DND-41 (cell line): ENCODE measurements around the gene DNM3.

Experiments
- ATAC-seq: fragments of 200-7000 bp; cut with Tn5 transposase; 3 replicates; pipeline ENCODE4 v1.9.1; 2021; ENCODE audit warnings: low read depth; ENCODE audit not compliant: insufficient read depth
- DNase-seq: peaks from one replicate; pipeline ENCODE4 v3.0.0-alpha.2; 2020
- H2AFZ ChIP-seq: 2 replicates; pipeline ENCODE4 v1.6.0; 2012; ENCODE audit warnings: low read depth, low read length
- H3K27ac ChIP-seq: 2 replicates; pipeline ENCODE4 v1.5.1; 2012; ENCODE audit warnings: low read length, inconsistent platforms
- H3K27me3 ChIP-seq: fragments of 200-600 bp; sonication (generic); 2 replicates; pipeline ENCODE4 v1.6.0; 2012; ENCODE audit warnings: low read length, mild to moderate bottlenecking, inconsistent platforms; ENCODE audit not compliant: insufficient read depth, poor library complexity
- H3K36me3 ChIP-seq: 2 replicates; pipeline ENCODE4 v1.5.1; 2012; ENCODE audit warnings: low read length, inconsistent platforms; ENCODE audit not compliant: insufficient read depth
- H3K4me1 ChIP-seq: 2 replicates; pipeline ENCODE4 v1.5.1; 2012; ENCODE audit warnings: mild to moderate bottlenecking, low read length; ENCODE audit not compliant: insufficient read depth
- H3K4me2 ChIP-seq: 2 replicates; pipeline ENCODE4 v1.6.0; 2012; ENCODE audit warnings: mild to moderate bottlenecking, moderate library complexity, low read length, inconsistent platforms; ENCODE audit not compliant: insufficient read depth
- H3K4me3 ChIP-seq, 2 experiments: fragments of 200-600 bp in 1 of 2; shearing (Covaris generic) in 1 of 2; 2 replicates each; pipeline ENCODE4 v1.5.1; 2012 to 2016; ENCODE audit warnings: inconsistent platforms in 2 of 2, low read length in 2 of 2, mild to moderate bottlenecking in 2 of 2, low read depth in 1 of 2, moderate library complexity in 1 of 2
- H3K79me2 ChIP-seq: 2 replicates; pipeline ENCODE4 v1.6.0; 2012; ENCODE audit warnings: low read length, inconsistent platforms; ENCODE audit not compliant: insufficient read depth
- H3K9ac ChIP-seq: 2 replicates; pipeline ENCODE4 v1.6.0; 2012; ENCODE audit warnings: low read depth, mild to moderate bottlenecking, inconsistent platforms, low read length, moderate library complexity
- H3K9me3 ChIP-seq: 2 replicates; pipeline ENCODE4 v1.5.1; 2012; ENCODE audit warnings: low read length, moderate library complexity, mild to moderate bottlenecking, inconsistent platforms; ENCODE audit not compliant: insufficient read depth, severe bottlenecking
- H4K20me1 ChIP-seq: 2 replicates; pipeline ENCODE4 v1.6.0; 2012; ENCODE audit warnings: low read length; ENCODE audit not compliant: insufficient read depth
- EZH2 ChIP-seq: IDR thresholded peaks from 3 replicates; pipeline ENCODE4 v1.6.1; 2012; ENCODE audit warnings: borderline replicate concordance, low read depth, mild to moderate bottlenecking, moderate library complexity, low read length, inconsistent platforms; ENCODE audit not compliant: severe bottlenecking
- TF ChIP-seq, protein P1 (sequence below): IDR thresholded peaks from 2 replicates; pipeline ENCODE4 v1.5.1; 2012; ENCODE audit warnings: borderline replicate concordance, low read length, moderate library complexity, mild to moderate bottlenecking; ENCODE audit not compliant: poor library complexity, severe bottlenecking; ENCODE audit errors: extremely low read depth

Gene DNM3

GRCh38 chr1:172040466-172040865, 199.2 kb downstream of the DNM3 start:
- TF ChIP-seq, protein P1, sequence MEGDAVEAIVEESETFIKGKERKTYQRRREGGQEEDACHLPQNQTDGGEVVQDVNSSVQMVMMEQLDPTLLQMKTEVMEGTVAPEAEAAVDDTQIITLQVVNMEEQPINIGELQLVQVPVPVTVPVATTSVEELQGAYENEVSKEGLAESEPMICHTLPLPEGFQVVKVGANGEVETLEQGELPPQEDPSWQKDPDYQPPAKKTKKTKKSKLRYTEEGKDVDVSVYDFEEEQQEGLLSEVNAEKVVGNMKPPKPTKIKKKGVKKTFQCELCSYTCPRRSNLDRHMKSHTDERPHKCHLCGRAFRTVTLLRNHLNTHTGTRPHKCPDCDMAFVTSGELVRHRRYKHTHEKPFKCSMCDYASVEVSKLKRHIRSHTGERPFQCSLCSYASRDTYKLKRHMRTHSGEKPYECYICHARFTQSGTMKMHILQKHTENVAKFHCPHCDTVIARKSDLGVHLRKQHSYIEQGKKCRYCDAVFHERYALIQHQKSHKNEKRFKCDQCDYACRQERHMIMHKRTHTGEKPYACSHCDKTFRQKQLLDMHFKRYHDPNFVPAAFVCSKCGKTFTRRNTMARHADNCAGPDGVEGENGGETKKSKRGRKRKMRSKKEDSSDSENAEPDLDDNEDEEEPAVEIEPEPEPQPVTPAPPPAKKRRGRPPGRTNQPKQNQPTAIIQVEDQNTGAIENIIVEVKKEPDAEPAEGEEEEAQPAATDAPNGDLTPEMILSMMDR: no peak
- TF ChIP-seq EZH2: no peak
- H3K36me3 ChIP-seq: no peaks in the 10 kb centered on the region
- peaks cover 9% of the 10 kb centered on the region for H3K4me1 ChIP-seq
- no peaks in the 10 kb centered on the region for H3K27me3 ChIP-seq
- H3K9me3 ChIP-seq: no peaks in the 10 kb centered on the region
- H3K4me3 ChIP-seq: no peak overlapping the region
- no peak overlapping the region for H3K4me2 ChIP-seq
- H4K20me1 ChIP-seq: no peaks in the 10 kb centered on the region
- H3K79me2 ChIP-seq: no peaks in the 10 kb centered on the region
- no peak overlapping the region for H2AFZ ChIP-seq
- H3K9ac ChIP-seq: no peak overlapping the region
- H3K27ac ChIP-seq: no peak overlapping the region
- DNase-seq (no peak), ATAC-seq (no peak)

- Histone ChIP-seq H2AFZ (no peak overlapping the region), H3K9ac (no peak overlapping the region), H3K9me3 (no peaks in the 10 kb centered on the region), H3K36me3 (no peaks in the 10 kb centered on the region), H3K27me3 (no peaks in the 10 kb centered on the region), H4K20me1 (no peaks in the 10 kb centered on the region), H3K79me2 (no peaks in the 10 kb centered on the region), H3K27ac (no peak overlapping the region), H3K4me3 (no peak overlapping the region), H3K4me2 (no peak overlapping the region), H3K4me1 (peaks cover 9% of the 10 kb centered on the region)
- no peak for ATAC-seq
- no peak for DNase-seq
- no peak for TF ChIP-seq EZH2
- TF ChIP-seq, protein P1: no peak
These were observed 199.8 kb downstream of the DNM3 start for GRCh38 chr1:172041102-172041501.

DNA sequence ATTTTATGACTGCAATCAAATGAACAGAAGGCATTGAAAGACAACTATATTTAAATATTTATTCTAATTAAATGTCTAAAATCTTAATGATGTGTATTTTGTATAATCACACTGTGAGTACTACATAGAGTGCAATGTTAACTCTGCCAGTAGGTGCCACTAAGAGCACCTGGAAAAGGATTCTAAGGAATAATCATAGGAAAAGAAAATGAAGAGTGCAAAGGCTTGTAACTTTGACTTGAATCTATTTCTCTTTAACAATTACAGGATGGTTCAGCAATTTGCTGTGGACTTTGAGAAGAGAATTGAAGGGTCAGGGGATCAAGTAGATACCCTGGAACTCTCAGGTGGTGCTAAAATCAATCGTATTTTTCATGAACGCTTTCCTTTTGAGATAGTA, 200.4 kb downstream of the DNM3 start:
- H3K27ac ChIP-seq: no peak overlapping the region
- no peak overlapping the region for H3K4me2 ChIP-seq
- TF ChIP-seq, protein P1: no peak
- no peak for TF ChIP-seq EZH2
- DNase-seq (no peak), ATAC-seq (no peak)
- no peaks in the 10 kb centered on the region for H3K79me2 ChIP-seq
- H3K27me3 ChIP-seq: no peaks in the 10 kb centered on the region
- H3K36me3 ChIP-seq: no peaks in the 10 kb centered on the region
- H3K9ac ChIP-seq: no peak overlapping the region
- no peak overlapping the region for H3K4me3 ChIP-seq
- peaks cover 9% of the 10 kb centered on the region for H3K4me1 ChIP-seq
- H4K20me1 ChIP-seq: no peaks in the 10 kb centered on the region
- H3K9me3 ChIP-seq: no peaks in the 10 kb centered on the region
- H2AFZ ChIP-seq: no peak overlapping the region

- no peak overlapping the region for H3K9ac ChIP-seq
- H3K27ac ChIP-seq: no peak overlapping the region
- H3K9me3 ChIP-seq: no peaks in the 10 kb centered on the region
- H4K20me1 ChIP-seq: no peaks in the 10 kb centered on the region
- TF ChIP-seq, protein P1: no peak
- TF ChIP-seq EZH2: no peak
- no peak overlapping the region for H2AFZ ChIP-seq
- H3K4me2 ChIP-seq: no peak overlapping the region
- H3K4me1 ChIP-seq: peaks cover 9% of the 10 kb centered on the region
- H3K27me3 ChIP-seq: no peaks in the 10 kb centered on the region
- no peaks in the 10 kb centered on the region for H3K79me2 ChIP-seq
- ATAC-seq (no peak), DNase-seq (no peak)
- H3K36me3 ChIP-seq: no peaks in the 10 kb centered on the region
- H3K4me3 ChIP-seq: no peak overlapping the region
These were observed 202.6 kb downstream of the DNM3 start for GRCh38 chr1:172043900-172044299.
